ENCODE measurements around the gene KIAA0319L.

DNA sequence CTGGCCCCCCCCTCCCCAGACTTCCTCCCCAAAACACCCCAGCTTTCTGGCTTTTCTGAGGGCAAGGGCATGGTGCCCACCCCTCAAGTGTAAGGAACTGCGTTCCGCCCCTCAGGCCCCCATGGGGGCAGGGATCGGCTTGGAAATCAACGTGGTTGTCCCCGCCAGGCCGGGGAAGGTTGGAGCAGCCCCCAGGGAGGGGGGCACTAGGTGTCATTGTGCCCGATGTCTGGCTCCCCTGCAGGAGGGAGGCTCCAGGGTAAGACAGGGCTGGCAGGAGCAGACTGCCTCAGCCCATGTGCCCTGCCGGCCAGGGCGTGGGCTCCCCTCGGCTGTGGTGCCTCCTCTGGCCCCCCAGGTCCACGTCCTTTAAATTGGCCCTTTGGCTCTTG, 8.5 kb upstream of the KIAA0319L start:
- TF ChIP-seq, protein P1, sequence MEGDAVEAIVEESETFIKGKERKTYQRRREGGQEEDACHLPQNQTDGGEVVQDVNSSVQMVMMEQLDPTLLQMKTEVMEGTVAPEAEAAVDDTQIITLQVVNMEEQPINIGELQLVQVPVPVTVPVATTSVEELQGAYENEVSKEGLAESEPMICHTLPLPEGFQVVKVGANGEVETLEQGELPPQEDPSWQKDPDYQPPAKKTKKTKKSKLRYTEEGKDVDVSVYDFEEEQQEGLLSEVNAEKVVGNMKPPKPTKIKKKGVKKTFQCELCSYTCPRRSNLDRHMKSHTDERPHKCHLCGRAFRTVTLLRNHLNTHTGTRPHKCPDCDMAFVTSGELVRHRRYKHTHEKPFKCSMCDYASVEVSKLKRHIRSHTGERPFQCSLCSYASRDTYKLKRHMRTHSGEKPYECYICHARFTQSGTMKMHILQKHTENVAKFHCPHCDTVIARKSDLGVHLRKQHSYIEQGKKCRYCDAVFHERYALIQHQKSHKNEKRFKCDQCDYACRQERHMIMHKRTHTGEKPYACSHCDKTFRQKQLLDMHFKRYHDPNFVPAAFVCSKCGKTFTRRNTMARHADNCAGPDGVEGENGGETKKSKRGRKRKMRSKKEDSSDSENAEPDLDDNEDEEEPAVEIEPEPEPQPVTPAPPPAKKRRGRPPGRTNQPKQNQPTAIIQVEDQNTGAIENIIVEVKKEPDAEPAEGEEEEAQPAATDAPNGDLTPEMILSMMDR (IDR thresholded peaks at IDR 0.05), result no peak
- no peak for TF ChIP-seq POLR2A (IDR thresholded peaks at IDR 0.05)

Measured in thyroid gland (tissue), 4 donors.